GM23338 (cell line): ENCODE measurements around the gene LPIN1. TPM values are rescaled to one million over a fixed set of nuclear protein-coding genes. Genes with fewer than 3 reads are reported as not detected.
A peak's percentile ranks its signal among the peaks of the same experiment; 100 is the strongest.

Source experiments
- ATAC-seq: fragments of 200-7000 bp; cut with Tn5 transposase; 3 replicates; pipeline ENCODE4 v1.9.1; 2020
- DNase-seq: peaks from one replicate; pipeline ENCODE4 v3.0.0-alpha.2; 2015; ENCODE audit warnings: low spot score
- H2AFZ ChIP-seq: fragments of 200-600 bp; sonication (generic); 2 replicates; pipeline ENCODE4 v1.8.0; 2016; ENCODE audit warnings: antibody characterized with exemption, mild to moderate bottlenecking, moderate library complexity
- H3F3A ChIP-seq: fragments of 200-600 bp; sonication (generic); replicated peaks from 2 replicates; pipeline ENCODE4 v1.8.0; 2017; ENCODE audit warnings: antibody characterized with exemption, mixed run types, low read depth
- H3K27ac ChIP-seq: fragments of 200-600 bp; sonication (generic); 2 replicates; pipeline ENCODE4 v1.6.1; 2016; ENCODE audit warnings: low read depth
- H3K27me3 ChIP-seq: fragments of 200-600 bp; sonication (generic); 2 replicates; pipeline ENCODE4 v1.8.0; 2016; ENCODE audit warnings: mild to moderate bottlenecking, mixed run types, moderate library complexity; ENCODE audit not compliant: insufficient read depth
- H3K36me3 ChIP-seq: fragments of 200-600 bp; sonication (generic); 2 replicates; pipeline ENCODE4 v1.8.0; 2016; ENCODE audit warnings: mild to moderate bottlenecking; ENCODE audit not compliant: insufficient read depth
- H3K4me1 ChIP-seq: fragments of 200-600 bp; sonication (generic); 2 replicates; pipeline ENCODE4 v1.8.0; 2016; ENCODE audit warnings: mild to moderate bottlenecking, moderate library complexity; ENCODE audit not compliant: insufficient read depth
- H3K4me2 ChIP-seq: fragments of 200-600 bp; sonication (generic); 2 replicates; pipeline ENCODE4 v1.7.1; 2017; ENCODE audit warnings: mixed run types
- H3K4me3 ChIP-seq: fragments of 200-600 bp; sonication (generic); 2 replicates; pipeline ENCODE4 v1.6.1; 2016; ENCODE audit warnings: mixed run types
- H3K79me2 ChIP-seq: fragments of 200-600 bp; sonication (generic); replicated peaks from 2 replicates; pipeline ENCODE4 v1.8.0; 2017; ENCODE audit warnings: mild to moderate bottlenecking; ENCODE audit not compliant: insufficient read depth
- H3K9me2 ChIP-seq: fragments of 200-600 bp; sonication (generic); 2 replicates; pipeline ENCODE4 v1.8.0; 2017; ENCODE audit not compliant: insufficient read depth
- H4K20me1 ChIP-seq: fragments of 200-600 bp; sonication (generic); replicated peaks from 2 replicates; pipeline ENCODE4 v1.8.0; 2017; ENCODE audit warnings: mild to moderate bottlenecking; ENCODE audit not compliant: insufficient read depth
- H3K27ac Mint-ChIP-seq: 2 replicates; pipeline ENCODE4 v1.8.0; 2020; ENCODE audit warnings: inconsistent platforms, mild to moderate bottlenecking, moderate library complexity, mixed read lengths
- H3K27me3 Mint-ChIP-seq: 3 replicates; pipeline ENCODE4 v1.8.0; 2022; ENCODE audit warnings: low read depth, mild to moderate bottlenecking, moderate library complexity, mixed read lengths, inconsistent platforms; ENCODE audit not compliant: insufficient read depth, poor library complexity
- H3K36me3 Mint-ChIP-seq: 3 replicates; pipeline ENCODE4 v1.8.0; 2021; ENCODE audit warnings: low read depth, mild to moderate bottlenecking, inconsistent platforms, moderate library complexity, mixed read lengths
- H3K4me1 Mint-ChIP-seq: 3 replicates; pipeline ENCODE4 v1.8.0; 2020; ENCODE audit warnings: mild to moderate bottlenecking, inconsistent platforms, mixed read lengths
- H3K4me3 Mint-ChIP-seq: 3 replicates; pipeline ENCODE4 v1.8.0; 2021; ENCODE audit warnings: moderate library complexity, mild to moderate bottlenecking, inconsistent platforms, mixed read lengths
- H3K9me3 Mint-ChIP-seq: 3 replicates; pipeline ENCODE4 v1.8.0; 2020; ENCODE audit warnings: moderate library complexity, mild to moderate bottlenecking, inconsistent platforms, mixed read lengths
- CREB1 ChIP-seq: fragments of 250-450 bp; sonication (Bioruptor Pico); IDR thresholded peaks from 2 replicates; pipeline ENCODE4 v1.5.0; 2020; ENCODE audit warnings: low read depth, mild to moderate bottlenecking, moderate library complexity
- EZH2 ChIP-seq: fragments of 200-600 bp; sonication (generic); IDR thresholded peaks from one replicate; pipeline ENCODE4 v1.8.0; 2017; ENCODE audit warnings: antibody characterized with exemption, mild to moderate bottlenecking, low read depth; ENCODE audit not compliant: unreplicated experiment
- EZH2phosphoT487 ChIP-seq: fragments of 200-600 bp; sonication (generic); IDR thresholded peaks from one replicate; pipeline ENCODE4 v1.8.1; 2018; ENCODE audit warnings: antibody characterized with exemption; ENCODE audit not compliant: unreplicated experiment
- NANOG ChIP-seq: IDR thresholded peaks from 2 replicates; pipeline ENCODE4 v1.6.1; 2016; ENCODE audit warnings: antibody characterized with exemption, borderline replicate concordance
- POLR2AphosphoS5 ChIP-seq: IDR thresholded peaks from 2 replicates; pipeline ENCODE4 v1.6.1; 2016; ENCODE audit warnings: antibody characterized with exemption, low read depth
- STAT1 ChIP-seq: IDR thresholded peaks from one replicate; pipeline ENCODE4 v1.6.1; 2016; ENCODE audit warnings: antibody characterized with exemption; ENCODE audit not compliant: unreplicated experiment
- ZNF114 ChIP-seq: fragments of 250-450 bp; sonication (Bioruptor Pico); IDR thresholded peaks from 2 replicates; pipeline ENCODE4 v1.5.0; 2020; ENCODE audit warnings: mild to moderate bottlenecking, moderate library complexity
- ZNF331 ChIP-seq: fragments of 250-450 bp; sonication (Bioruptor Pico); IDR thresholded peaks from 2 replicates; pipeline ENCODE4 v1.5.0; 2020; ENCODE audit warnings: low read depth, mild to moderate bottlenecking, moderate library complexity
- ZNF462 ChIP-seq: fragments of 250-450 bp; sonication (Bioruptor Pico); IDR thresholded peaks from 2 replicates; pipeline ENCODE4 v1.5.0; 2020; ENCODE audit warnings: mild to moderate bottlenecking, moderate library complexity
- polyA plus RNA-seq: library from polyadenylated mRNA; unstranded; fragments of >200 nt; fragmentation: Nextera tagmentation; extraction: Ambion mirVana; gene quantifications from 2 replicates; pipeline ENCODE4 v1.2.1, GENCODE V29; 2016
- total RNA-seq: library from RNA; depleted of rRNA; stranded (reverse); fragments of >200 nt; shearing (Covaris generic); gene quantifications from 2 replicates; pipeline ENCODE4 v1.2.3, GENCODE V29; 2014
- TF ChIP-seq, protein P1 (sequence below), 2 experiments: fragments of 200-600 bp in 1 of 2; sonication (generic) in 1 of 2; conservative IDR thresholded peaks; 2 replicates each; pipeline versions ENCODE4 v1.5.1 to v1.6.1; 2016 to 2017; ENCODE audit warnings: antibody characterized with exemption in 2 of 2, low read depth in 2 of 2, mild to moderate bottlenecking in 2 of 2, moderate library complexity in 1 of 2

The LPIN1 gene
- total and polyA plus RNA-seq, 2 experiments from 2014 or later: 4.4 to 9.5 TPM

DNA sequence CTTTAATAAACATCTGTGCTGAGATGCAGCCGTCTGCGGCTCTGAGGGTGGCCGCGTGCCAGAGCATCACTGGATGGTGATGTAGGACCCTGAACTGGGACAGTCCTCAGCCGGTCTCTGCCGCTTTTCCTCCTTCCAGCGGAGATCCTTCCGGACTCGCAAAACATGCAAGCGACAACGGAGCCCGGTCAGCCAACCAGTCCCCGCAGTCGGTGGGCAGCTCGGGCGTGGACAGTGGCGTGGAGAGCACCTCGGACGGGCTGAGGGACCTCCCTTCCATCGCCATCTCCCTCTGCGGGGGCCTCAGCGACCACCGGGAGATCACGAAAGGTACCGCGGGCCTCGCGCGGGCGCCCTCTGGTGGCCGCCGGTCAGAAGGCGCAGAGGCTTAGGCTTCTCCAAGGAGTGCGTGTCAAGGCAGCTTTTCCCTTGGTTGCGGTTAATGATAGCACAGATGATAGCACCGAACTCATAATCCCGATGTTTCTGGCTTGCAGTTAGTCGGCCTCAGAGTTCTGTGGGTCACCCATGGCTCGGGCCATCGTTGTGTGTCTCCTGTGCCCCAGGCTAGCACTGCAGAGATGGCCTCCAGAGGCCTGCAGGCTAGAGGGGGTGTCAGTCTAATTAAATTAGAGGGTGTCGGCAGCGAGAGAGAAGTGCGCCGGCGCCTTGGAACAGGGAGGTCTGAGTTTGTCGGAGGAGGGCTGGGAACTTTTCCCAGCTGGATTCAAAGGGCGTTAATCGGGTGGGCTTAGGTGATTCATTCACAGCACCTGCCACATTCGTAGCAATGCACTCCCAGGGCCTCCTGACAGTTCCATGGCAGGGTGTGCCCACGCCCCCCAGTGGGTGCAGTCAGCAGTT is 38.5 kb downstream of the LPIN1 start:
- no peaks in the 10 kb centered on the region for H3K9me2 ChIP-seq
- peak overlapping the region; percentile 94 for H2AFZ ChIP-seq
- no peaks in the 10 kb centered on the region for H3K79me2 ChIP-seq
- H3K36me3 ChIP-seq: peaks cover 2% of the 10 kb centered on the region; the same call in 1 of the 2 replicates
- no peak for TF ChIP-seq STAT1
- TF ChIP-seq, protein P1, sequence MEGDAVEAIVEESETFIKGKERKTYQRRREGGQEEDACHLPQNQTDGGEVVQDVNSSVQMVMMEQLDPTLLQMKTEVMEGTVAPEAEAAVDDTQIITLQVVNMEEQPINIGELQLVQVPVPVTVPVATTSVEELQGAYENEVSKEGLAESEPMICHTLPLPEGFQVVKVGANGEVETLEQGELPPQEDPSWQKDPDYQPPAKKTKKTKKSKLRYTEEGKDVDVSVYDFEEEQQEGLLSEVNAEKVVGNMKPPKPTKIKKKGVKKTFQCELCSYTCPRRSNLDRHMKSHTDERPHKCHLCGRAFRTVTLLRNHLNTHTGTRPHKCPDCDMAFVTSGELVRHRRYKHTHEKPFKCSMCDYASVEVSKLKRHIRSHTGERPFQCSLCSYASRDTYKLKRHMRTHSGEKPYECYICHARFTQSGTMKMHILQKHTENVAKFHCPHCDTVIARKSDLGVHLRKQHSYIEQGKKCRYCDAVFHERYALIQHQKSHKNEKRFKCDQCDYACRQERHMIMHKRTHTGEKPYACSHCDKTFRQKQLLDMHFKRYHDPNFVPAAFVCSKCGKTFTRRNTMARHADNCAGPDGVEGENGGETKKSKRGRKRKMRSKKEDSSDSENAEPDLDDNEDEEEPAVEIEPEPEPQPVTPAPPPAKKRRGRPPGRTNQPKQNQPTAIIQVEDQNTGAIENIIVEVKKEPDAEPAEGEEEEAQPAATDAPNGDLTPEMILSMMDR (conservative IDR thresholded peaks at IDR 0.05; ENCODE audit: low read depth in 2 of 2): peak; percentile 78 to 88
- H3K4me1 Mint-ChIP-seq: peaks cover 3% of the 10 kb centered on the region; the same call in 1 of the 3 replicates
- no peaks in the 10 kb centered on the region for H3K4me1 ChIP-seq
- no peaks in the 10 kb centered on the region for H4K20me1 ChIP-seq
- peak; percentile 75 for DNase-seq
- H3K4me3 ChIP-seq: peak overlapping the region; percentile 60
- peak overlapping the region; percentile 78 for H3K4me3 Mint-ChIP-seq
- peak overlapping the region; percentile 80 for H3K4me2 ChIP-seq
- H3K27me3 ChIP-seq: no peaks in the 10 kb centered on the region
- no peak overlapping the region for H3K27ac Mint-ChIP-seq
- peaks cover 5% of the 10 kb centered on the region for H3K27me3 Mint-ChIP-seq
- H3K27ac ChIP-seq: no peak overlapping the region
- H3K9me3 Mint-ChIP-seq: no peaks in the 10 kb centered on the region
- peak; percentile 96 for ATAC-seq
- H3F3A ChIP-seq: no peaks in the 10 kb centered on the region
- H3K36me3 Mint-ChIP-seq: peaks cover 4% of the 10 kb centered on the region; the same call in 1 of the 3 replicates

DNA sequence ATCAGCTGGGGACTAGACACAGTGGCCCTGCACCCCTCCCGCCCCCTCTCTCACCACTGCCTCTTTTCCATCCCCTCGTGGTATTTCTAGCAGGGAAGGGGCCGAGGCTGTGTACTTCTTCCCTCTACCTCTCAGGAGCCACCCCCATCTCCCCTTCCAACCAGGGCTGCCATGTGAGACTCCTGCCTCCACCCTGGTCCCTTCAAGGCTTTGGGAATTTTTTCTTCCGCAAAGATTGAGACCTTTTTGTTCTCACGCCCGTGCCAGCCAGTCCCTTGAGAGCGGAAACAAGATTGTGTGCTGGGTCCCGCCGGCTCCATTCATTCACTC is 39.1 kb downstream of the LPIN1 start:
- Mint-ChIP-seq H3K27me3 (peaks cover 5% of the 10 kb centered on the region), H3K9me3 (no peaks in the 10 kb centered on the region), H3K36me3 (peaks cover 4% of the 10 kb centered on the region; the same call in 1 of the 3 replicates), H3K4me1 (peaks cover 3% of the 10 kb centered on the region; the same call in 1 of the 3 replicates), H3K27ac (no peak overlapping the region), H3K4me3 (no peak overlapping the region)
- Histone ChIP-seq H3K27me3 (no peaks in the 10 kb centered on the region), H3F3A (no peaks in the 10 kb centered on the region), H3K36me3 (no peaks in the 10 kb centered on the region), H3K9me2 (no peaks in the 10 kb centered on the region), H3K4me3 (no peak overlapping the region), H2AFZ (no peak overlapping the region), H3K4me2 (no peak overlapping the region), H4K20me1 (no peaks in the 10 kb centered on the region), H3K4me1 (no peaks in the 10 kb centered on the region), H3K79me2 (no peaks in the 10 kb centered on the region), H3K27ac (no peak overlapping the region)
- DNase-seq (no peak), ATAC-seq (no peak; the same call in 2 of the 3 replicates)
- TF ChIP-seq STAT1: no peak
- no peak for TF ChIP-seq POLR2AphosphoS5
- TF ChIP-seq NANOG: no peak
- TF ChIP-seq EZH2phosphoT487: no peak
- TF ChIP-seq, protein P1 (conservative IDR thresholded peaks at IDR 0.05; ENCODE audit: low read depth in 2 of 2): no peak
- TF ChIP-seq CREB1 (CRISPR knock-in tag): no peak
- TF ChIP-seq ZNF331 (CRISPR knock-in tag): no peak
- TF ChIP-seq ZNF114 (CRISPR knock-in tag): no peak
- no peak for TF ChIP-seq ZNF462
- no peak for TF ChIP-seq EZH2
